ENCODE results near the gene PRSS22.

DNA sequence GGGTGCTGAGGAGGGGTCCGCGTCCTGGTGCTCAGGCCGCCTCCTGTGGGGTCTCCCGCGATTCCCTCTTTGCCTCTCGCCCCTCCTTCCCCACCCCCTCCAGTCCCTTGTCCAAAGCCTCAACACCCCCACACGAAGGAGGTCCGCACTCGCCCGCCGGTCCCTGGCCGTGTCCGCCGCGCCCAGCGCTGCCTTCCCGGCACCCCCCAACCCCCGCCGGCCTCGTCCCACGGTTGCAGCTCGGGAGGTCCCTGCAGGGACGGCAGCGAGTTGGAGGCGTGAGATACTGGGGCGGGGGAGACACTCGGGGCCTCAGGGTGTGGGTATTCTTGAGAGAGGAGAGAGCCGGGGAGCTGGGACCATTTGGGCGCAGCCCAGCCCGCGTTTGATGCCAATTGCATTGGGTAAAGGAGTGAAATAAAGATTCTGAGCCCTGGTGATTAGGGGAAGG is 25.5 kb upstream of the PRSS22 start:
- TF ChIP-seq, protein P1, sequence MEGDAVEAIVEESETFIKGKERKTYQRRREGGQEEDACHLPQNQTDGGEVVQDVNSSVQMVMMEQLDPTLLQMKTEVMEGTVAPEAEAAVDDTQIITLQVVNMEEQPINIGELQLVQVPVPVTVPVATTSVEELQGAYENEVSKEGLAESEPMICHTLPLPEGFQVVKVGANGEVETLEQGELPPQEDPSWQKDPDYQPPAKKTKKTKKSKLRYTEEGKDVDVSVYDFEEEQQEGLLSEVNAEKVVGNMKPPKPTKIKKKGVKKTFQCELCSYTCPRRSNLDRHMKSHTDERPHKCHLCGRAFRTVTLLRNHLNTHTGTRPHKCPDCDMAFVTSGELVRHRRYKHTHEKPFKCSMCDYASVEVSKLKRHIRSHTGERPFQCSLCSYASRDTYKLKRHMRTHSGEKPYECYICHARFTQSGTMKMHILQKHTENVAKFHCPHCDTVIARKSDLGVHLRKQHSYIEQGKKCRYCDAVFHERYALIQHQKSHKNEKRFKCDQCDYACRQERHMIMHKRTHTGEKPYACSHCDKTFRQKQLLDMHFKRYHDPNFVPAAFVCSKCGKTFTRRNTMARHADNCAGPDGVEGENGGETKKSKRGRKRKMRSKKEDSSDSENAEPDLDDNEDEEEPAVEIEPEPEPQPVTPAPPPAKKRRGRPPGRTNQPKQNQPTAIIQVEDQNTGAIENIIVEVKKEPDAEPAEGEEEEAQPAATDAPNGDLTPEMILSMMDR (conservative IDR thresholded peaks at IDR 0.05; ENCODE audit: low read depth, low read length), result no peak
- no peak for TF ChIP-seq EZH2 (IDR thresholded peaks at IDR 0.05; ENCODE audit: low read length, unreplicated experiment)
